Activated CD8-positive, alpha-beta memory T cell treated with anti-CD3 and anti-CD28 coated beads for 24 hours (primary cell): ENCODE data around the gene AEN.
"Not testable (repeated sequence)": the region's sequence is repeated elsewhere in the genome, so short reads cannot be mapped to it uniquely, and the experiment has no call there.

ENCODE experiments used
- DNase-seq: peaks from one replicate; pipeline ENCODE4 v3.0.0-alpha.2; 2020

The AEN gene

GRCh38 chr15:88631464-88632028 is 10.4 kb downstream of the AEN start:
- no peak for DNase-seq

DNA sequence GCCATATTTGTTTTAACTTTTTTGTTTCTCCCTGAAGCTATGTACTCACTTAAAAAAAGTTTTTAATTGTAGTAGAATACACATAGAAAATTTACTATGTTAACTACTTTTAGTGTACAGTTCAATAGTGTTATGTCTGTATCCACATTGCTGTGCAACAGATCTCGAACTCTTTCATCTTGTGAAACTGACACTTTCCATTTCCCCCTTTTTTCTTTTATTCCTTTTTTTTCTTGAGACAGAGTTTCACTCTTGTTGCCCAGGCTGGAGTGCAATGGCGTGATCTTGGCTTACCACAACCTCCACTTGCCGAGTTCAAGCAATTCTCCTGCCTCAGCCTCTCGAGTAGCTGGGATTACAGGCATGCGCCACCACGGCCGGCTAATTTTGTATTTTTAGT is 11.7 kb downstream of the AEN start:
- not testable (repeated sequence) for DNase-seq

DNA sequence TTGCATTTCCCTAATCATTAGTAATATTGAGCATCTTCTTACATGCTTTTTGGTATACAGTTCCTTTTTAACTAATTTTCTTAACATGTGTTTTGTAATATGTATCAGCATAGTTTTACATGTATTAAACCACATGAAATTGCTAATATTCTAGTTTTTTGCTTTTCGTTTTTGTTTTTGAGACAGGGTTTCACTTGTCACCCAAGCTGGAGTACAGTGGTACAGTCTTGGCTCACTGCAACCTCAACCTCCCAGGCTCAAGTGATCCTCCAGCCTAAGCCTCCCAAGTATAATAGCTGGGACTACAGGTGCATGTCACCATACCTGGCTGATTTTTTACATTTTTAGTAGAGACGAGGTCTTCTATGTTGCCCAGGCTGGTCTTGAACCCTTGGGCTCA is 13.3 kb downstream of the AEN start:
- DNase-seq, result no peak

DNA sequence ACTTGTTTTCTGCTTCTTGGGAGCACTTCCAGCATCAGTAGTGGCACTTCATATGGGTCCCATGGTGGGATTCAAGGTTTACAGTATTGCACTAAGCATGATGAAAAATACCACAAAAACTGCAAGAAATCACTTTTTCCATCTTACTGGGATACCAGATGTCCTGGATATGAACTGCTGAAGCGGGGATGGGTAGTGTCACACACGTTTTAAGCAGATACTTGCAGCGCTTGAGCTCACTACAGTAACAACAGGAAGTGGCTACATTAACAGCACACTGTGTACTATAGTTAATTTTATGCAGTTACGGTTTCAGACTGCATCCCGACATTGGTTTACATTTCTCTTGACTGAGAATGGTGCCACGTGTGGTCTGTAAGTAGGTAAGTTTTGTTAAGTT is 14.2 kb downstream of the AEN start:
- DNase-seq, result no peak

DNA sequence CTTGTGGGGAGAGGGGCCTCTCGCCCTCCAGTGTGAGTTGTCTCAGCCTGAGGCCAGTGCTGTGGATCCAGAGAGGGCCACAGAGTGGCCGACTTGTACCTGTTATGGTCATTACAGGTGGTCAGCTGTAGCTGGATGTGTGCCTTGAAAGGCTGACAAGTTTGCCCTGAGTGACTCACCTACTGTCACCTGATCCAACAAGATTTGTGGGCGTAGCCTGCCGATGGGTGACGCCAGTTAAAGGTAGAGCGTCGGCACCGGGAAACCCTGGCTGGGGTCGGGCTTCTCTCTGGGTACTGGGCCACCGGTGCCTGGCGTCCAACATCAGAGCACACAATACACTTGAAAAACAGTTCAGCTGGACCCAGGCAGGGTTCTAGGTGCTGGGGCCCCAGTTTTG is 14.9 kb downstream of the AEN start:
- DNase-seq, result no peak

- no peak for DNase-seq
Measured at GRCh38 chr15:88636654-88637053, 15.5 kb downstream of the AEN start.

GRCh38 chr15:88637436-88637835 is 16.3 kb downstream of the AEN start:
- DNase-seq, result no peak

- no peak for DNase-seq
Measured at GRCh38 chr15:88637841-88638625, 16.9 kb downstream of the AEN start.

- peak; percentile 93 for DNase-seq
Measured at GRCh38 chr15:88638626-88639372, 17.7 kb downstream of the AEN start, which contains the start of gene ISG20. TSS of gene ISG20 (plus strand) at chr15:88639016. CDS start at chr15:88639367, 351 bp downstream.

DNA sequence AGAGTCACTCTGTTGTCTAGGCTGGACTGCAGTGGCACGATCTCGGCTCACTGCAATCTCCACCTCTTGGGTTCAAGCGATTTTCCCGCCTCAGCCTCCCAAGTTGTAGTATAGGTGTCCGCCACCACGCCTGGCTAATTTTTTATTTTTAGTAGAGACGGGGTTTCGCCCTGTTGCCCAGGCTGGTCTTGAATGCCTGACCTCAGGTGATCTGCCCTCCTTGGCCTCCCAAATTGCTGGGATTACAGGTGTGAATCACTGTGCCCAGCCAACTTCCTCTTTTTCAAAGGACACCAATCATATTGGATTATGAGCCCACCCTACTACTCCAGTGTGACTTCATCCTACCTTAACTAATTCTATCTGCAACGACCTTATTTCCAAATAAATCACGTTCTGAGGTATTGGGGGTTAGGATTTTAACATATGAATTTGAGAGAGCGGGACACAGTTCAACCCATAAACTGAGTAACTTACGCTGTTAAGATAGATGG is 20.9 kb downstream of the AEN start:
- DNase-seq, result no peak

DNA sequence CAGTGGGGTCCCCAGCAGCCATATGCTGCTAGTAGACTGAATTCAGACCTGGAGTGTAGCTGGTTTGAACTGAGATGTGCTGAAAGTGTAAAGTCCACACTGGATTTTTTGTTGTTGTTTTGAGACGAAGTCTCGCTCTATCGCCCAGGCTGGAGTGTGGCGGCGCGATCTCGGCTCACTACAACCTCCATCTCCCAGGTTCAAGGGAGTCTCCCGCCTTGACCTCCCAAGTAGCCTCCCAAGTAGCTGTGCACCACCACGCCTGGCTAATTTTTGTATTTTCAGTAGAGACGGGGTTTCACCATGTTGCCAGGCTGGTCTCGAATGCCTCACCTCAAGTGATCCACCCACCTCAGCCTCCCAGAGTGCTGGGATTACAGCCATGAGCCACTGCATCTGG is 21.4 kb downstream of the AEN start:
- not testable (repeated sequence) for DNase-seq

DNA sequence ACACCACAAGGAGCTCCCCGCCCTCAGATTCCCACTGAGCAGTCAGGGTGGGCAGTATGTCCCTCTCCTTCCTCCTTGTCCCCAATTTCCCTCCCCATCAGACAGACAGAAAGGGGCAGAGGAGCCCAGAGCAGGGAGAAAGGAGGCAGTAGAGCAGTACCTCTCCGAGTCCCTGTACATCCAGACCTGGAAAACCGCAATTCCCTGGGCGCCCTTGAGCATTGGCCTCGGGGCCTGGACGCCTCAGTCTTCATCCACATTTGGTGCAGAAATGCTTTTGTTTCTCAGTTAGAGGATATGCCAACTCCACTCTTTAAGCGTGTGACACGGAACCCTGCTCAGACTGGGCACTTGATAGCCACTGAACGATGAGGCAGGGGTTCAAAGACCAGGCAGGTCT is 23.6 kb downstream of the AEN start:
- DNase-seq, result no peak

GRCh38 chr15:88645171-88646087 is 24.3 kb downstream of the AEN start:
- DNase-seq, result no peak

GRCh38 chr15:88646088-88646405 is 24.9 kb downstream of the AEN start:
- no peak for DNase-seq

GRCh38 chr15:88646951-88647350 is 25.8 kb downstream of the AEN start:
- DNase-seq, result no peak

DNA sequence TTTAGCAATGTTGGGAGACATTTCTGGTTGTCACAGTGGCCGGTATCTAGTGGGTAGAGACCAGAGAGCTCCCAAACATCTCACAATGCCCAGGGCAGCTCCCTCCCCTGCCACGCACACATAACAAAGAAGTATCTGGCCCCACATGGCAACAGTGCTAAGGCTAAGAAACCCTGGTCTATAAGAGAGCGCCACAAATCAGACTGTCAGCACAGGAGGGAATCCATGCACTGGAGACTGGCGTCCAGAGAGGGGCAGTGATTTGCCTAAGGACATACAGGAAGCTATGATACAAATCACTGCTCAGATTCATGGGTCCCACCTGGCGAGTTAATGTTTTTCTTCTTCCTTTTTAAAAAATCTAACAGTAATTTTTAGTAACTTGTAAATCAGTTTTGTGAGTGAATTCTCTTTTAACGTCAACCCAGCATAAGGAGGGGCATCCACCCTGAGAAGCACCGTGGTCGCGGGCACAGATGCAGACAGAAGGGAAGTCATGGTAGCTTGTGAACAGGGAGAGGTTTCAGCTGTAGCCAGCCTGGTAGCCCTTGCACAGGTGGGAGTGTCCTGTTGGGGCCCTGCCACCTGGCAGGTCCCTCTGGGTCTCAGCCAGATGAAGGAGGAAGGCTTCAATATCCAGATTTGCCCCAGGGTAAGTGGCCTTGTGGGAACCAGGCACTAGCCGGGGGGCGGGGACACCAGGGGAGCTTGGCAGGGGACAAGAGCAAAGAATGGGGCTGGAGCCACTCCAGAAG is 26.4 kb downstream of the AEN start:
- peak; percentile 57 for DNase-seq

- peak; percentile 74 for DNase-seq
Measured at GRCh38 chr15:88648357-88649214, 27.4 kb downstream of the AEN start.

DNA sequence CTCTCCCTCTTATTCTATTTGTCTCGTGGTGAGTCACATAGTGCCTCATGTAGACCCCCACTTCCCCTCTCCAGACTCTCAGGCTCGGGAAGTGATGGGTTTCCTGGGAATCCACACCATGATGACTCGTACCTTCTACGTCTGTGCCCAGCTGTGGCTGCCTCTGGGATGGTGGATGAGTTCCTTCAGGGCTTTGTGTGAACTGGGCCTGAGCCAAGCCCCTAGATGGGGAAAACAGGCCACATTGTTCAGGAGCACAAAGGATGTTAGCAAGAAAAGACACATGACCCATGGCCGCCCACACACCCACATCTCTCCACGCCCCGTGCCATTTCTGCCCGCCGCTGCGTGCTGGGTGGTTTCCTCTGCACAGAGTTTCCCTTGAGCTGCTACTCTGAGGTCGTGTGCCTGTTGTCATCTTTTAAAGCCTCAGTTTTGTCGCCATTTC is 28.2 kb downstream of the AEN start:
- peak; percentile 91 for DNase-seq

DNA sequence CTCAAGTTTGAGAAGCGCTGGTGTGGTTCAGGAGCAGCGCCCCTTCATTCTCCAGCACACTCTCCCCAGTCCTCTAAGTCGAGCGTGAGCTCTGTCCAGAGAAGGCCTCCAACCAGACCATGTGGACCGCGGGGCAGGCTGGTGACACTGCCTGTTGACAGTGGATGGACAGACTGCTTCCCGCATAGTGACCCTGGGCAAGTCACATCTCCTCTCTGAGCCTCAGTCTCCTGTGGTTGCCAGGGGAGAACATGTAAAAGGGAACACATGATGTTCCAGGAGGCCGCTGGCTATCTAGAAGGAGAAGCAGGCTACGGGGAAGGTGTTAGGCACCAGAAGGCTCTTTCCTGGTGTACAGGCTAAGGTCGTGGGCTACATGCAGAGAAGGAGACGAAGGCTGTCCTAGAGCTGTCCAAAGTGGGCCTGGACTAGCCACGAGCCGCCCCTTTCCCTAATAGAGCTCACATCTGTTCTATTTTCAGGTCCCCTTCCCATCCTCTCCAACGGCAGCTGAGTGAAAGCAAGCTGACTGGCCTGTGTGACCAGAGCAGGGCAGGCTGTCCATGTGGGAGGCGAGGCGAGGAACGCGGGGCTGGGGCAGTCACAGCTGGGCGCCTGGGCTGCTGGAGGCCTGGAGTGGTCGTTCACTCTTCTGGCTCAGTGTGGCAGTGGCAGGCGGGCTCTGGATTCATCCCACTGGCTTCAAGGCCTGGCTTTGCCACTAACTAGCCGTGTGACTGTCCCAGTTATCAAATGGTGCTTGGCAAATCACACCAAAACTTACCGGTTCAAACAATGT is 28.8 kb downstream of the AEN start:
- DNase-seq, result no peak

DNA sequence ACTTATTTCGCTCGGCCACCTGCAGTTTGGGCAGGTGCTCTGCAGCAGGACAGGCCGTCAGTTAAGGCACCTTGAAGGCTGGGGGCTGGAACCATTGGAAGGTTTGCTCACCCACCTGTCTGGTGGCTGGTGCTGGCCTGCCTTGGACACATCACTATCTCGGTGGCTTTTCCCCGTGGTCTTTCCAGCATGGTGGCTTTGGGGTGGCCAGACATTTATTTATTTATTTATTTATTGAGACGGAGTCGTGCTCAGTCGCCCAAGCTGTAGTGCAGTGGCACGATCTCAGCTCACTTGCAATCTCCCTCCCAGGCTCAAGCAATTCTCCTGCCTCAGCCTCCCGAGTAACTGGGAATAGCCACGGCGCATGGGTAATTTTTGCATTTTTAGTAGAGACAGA is 29.4 kb downstream of the AEN start:
- peak; percentile 58 for DNase-seq
